ENCODE data around the gene CCDC78.

The CCDC78 gene

DNA sequence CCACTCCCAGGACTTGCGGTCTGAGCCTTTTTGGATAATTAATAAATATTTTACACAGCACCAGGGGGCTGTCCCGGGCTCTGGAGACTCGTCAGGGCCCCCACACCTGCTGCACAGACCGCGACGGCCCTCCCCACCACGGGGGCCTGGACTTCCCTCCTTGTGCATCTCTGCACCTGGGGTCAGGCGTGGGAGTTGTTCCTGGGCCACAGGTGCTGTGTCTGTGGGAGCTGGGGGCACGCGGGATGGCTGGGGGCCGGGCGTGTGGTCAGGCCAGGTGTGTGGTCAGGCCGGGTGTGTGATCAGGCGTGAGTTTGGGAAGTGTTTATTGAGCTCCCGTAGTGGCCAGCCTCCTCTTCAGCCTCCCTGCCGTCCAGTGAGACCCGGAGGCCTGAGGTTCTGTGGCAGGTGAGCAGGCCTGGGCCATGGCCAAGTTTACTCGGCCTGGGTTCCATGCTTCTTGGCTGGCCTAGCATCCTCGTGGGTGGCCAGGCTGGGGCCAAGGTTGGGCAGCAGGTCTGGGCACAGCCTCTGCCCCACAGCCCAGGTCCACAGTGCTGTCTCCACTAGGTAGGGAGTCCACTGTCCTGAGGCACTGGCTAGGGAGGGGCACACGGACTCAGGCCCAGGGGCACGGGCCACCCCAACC is 47.9 kb downstream of the CCDC78 start:
- Histone ChIP-seq H3K4me1 (ENCODE audit: low read depth, poor library complexity, severe bottlenecking) (no peaks in the 10 kb centered on the region), H4K20me1 (ENCODE audit: insufficient read depth) (no peaks in the 10 kb centered on the region), H3K27me3 (ENCODE audit: insufficient read depth, low read depth) (no peaks in the 10 kb centered on the region), H2AFZ (ENCODE audit: low read depth) (no peak overlapping the region), H3K4me2 (no peak overlapping the region), H3K4me3 (IDR thresholded peaks at IDR 0.05; ENCODE audit: insufficient read depth, low read depth, low read length) (no peak overlapping the region), H3K9ac (no peak overlapping the region), H3K27ac (no peak overlapping the region), H3K79me2 (ENCODE audit: insufficient read depth, low read depth) (peaks cover 18% of the 10 kb centered on the region), H3K36me3 (ENCODE audit: insufficient read depth) (no peaks in the 10 kb centered on the region; the same call in 1 of the 2 replicates)
- TF ChIP-seq, protein P1, sequence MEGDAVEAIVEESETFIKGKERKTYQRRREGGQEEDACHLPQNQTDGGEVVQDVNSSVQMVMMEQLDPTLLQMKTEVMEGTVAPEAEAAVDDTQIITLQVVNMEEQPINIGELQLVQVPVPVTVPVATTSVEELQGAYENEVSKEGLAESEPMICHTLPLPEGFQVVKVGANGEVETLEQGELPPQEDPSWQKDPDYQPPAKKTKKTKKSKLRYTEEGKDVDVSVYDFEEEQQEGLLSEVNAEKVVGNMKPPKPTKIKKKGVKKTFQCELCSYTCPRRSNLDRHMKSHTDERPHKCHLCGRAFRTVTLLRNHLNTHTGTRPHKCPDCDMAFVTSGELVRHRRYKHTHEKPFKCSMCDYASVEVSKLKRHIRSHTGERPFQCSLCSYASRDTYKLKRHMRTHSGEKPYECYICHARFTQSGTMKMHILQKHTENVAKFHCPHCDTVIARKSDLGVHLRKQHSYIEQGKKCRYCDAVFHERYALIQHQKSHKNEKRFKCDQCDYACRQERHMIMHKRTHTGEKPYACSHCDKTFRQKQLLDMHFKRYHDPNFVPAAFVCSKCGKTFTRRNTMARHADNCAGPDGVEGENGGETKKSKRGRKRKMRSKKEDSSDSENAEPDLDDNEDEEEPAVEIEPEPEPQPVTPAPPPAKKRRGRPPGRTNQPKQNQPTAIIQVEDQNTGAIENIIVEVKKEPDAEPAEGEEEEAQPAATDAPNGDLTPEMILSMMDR (conservative IDR thresholded peaks at IDR 0.05; ENCODE audit: low read depth, low read length), result no peak

DNA sequence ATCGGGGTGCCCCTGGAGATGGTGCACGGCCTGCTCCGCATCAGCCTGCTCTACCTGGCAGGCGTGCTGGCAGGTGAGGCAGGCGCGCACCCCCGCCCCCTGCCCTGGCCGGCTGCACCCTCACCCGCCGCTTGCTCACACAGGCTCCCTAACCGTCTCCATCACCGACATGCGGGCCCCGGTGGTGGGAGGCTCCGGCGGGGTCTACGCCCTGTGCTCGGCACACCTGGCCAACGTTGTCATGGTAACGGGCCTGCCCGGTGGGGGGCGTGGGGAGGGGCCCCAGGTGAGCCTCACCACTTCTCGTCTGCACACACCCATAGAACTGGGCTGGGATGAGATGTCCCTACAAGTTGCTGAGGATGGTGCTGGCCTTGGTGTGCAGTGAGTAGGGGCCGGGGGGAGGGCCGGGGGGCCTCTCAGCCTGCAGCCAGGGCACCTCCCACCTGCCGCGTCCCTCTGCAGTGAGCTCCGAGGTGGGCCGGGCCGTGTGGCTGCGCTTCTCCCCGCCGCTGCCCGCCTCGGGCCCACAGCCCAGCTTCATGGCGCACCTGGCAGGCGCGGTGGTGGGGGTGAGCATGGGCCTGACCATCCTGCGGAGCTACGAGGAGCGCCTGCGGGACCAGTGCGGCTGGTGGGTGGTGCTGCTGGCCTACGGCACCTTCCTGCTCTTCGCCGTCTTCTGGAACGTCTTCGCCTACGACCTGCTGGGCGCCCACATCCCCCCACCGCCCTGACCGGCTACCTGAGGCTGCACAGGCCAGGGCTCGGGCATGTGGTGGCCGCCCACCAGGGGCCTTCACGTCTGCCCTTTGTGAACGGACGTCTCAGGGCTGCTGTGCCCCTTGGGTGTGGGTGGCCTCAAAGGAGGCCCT is 48.7 kb downstream of the CCDC78 start:
- no peaks in the 10 kb centered on the region for H3K27me3 ChIP-seq (ENCODE audit: insufficient read depth, low read depth)
- peaks cover 18% of the 10 kb centered on the region for H3K79me2 ChIP-seq (ENCODE audit: insufficient read depth, low read depth)
- no peak overlapping the region for H3K9ac ChIP-seq
- H3K4me2 ChIP-seq, result no peak overlapping the region
- H2AFZ ChIP-seq (ENCODE audit: low read depth), result no peak overlapping the region
- no peak overlapping the region for H3K4me3 ChIP-seq (IDR thresholded peaks at IDR 0.05; ENCODE audit: insufficient read depth, low read depth, low read length)
- H3K27ac ChIP-seq, result no peak overlapping the region
- H3K36me3 ChIP-seq (ENCODE audit: insufficient read depth), result peaks cover 3% of the 10 kb centered on the region; the same call in 1 of the 2 replicates
- TF ChIP-seq, protein P1 (conservative IDR thresholded peaks at IDR 0.05; ENCODE audit: low read depth, low read length), result no peak
- no peaks in the 10 kb centered on the region for H3K4me1 ChIP-seq (ENCODE audit: low read depth, poor library complexity, severe bottlenecking)
- no peaks in the 10 kb centered on the region for H4K20me1 ChIP-seq (ENCODE audit: insufficient read depth)

DNA sequence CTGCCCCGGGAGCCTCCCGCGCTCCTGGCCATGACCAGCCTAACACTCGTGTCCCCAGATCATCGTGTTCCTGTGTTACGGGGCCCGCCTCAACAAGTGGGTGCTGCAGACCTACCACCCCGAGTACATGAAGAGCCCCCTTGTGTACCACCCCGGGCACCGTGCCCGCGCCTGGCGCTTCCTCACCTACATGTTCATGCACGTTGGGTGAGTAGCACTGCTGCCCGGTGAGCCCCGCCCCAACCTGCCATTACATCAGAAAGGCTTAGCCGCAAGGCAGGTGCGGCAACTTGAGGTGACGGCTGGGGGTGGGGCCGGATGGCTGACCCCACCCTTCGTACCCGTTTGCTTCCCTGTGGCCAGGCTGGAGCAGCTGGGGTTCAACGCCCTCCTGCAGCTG is 49.3 kb downstream of the CCDC78 start:
- Histone ChIP-seq H3K27ac (no peak overlapping the region), H3K9ac (no peak overlapping the region), H3K4me2 (no peak overlapping the region), H2AFZ (ENCODE audit: low read depth) (no peak overlapping the region), H3K4me3 (IDR thresholded peaks at IDR 0.05; ENCODE audit: insufficient read depth, low read depth, low read length) (no peak overlapping the region), H3K27me3 (ENCODE audit: insufficient read depth, low read depth) (no peaks in the 10 kb centered on the region), H3K4me1 (ENCODE audit: low read depth, poor library complexity, severe bottlenecking) (no peaks in the 10 kb centered on the region), H4K20me1 (ENCODE audit: insufficient read depth) (no peaks in the 10 kb centered on the region), H3K79me2 (ENCODE audit: insufficient read depth, low read depth) (peaks cover 14% of the 10 kb centered on the region), H3K36me3 (ENCODE audit: insufficient read depth) (peaks cover 3% of the 10 kb centered on the region; the same call in 1 of the 2 replicates)
- TF ChIP-seq, protein P1 (conservative IDR thresholded peaks at IDR 0.05; ENCODE audit: low read depth, low read length), result no peak

DNA sequence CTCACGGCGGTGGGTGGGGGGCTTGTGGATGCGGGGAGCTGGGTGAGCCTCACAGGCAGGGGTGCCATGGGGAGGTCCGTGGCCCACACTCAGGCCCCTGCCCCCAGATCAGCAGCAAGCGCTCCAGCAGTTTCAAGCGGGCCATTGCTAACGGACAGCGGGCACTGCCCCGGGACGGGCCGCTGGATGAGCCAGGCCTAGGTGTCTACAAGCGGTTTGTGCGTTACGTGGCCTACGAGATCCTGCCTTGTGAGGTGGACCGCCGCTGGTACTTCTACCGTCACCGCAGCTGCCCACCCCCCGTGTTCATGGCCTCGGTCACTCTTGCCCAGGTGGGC is 49.7 kb downstream of the CCDC78 start:
- Histone ChIP-seq H3K79me2 (ENCODE audit: insufficient read depth, low read depth) (peaks cover 11% of the 10 kb centered on the region), H3K36me3 (ENCODE audit: insufficient read depth) (peaks cover 3% of the 10 kb centered on the region; the same call in 1 of the 2 replicates), H3K4me1 (ENCODE audit: low read depth, poor library complexity, severe bottlenecking) (no peaks in the 10 kb centered on the region), H3K27ac (no peak overlapping the region), H2AFZ (ENCODE audit: low read depth) (no peak overlapping the region), H3K27me3 (ENCODE audit: insufficient read depth, low read depth) (no peaks in the 10 kb centered on the region), H3K9ac (no peak overlapping the region), H4K20me1 (ENCODE audit: insufficient read depth) (no peaks in the 10 kb centered on the region), H3K4me3 (IDR thresholded peaks at IDR 0.05; ENCODE audit: insufficient read depth, low read depth, low read length) (no peak overlapping the region), H3K4me2 (no peak overlapping the region)
- TF ChIP-seq, protein P1 (conservative IDR thresholded peaks at IDR 0.05; ENCODE audit: low read depth, low read length), result no peak
